Psoas muscle (tissue), 8 donors: ENCODE data around the gene ACBD3. TPM values are rescaled to one million over a fixed set of nuclear protein-coding genes. Genes with fewer than 3 reads are reported as not detected.

Experiments
- ATAC-seq, 4 donors: fragments of 200-7000 bp; cut with Tn5 transposase; one replicate each; pipeline ENCODE4 v1.9.1; 2020; ENCODE audit warnings: moderate library complexity in 3 of 4, mild to moderate bottlenecking in 2 of 4
- DNase-seq, 2 donors: peaks; one replicate each; pipeline ENCODE4 v3.0.0-alpha.2; 2020
- H3K27ac ChIP-seq: fragments of 200-600 bp; one replicate; pipeline ENCODE4 v1.8.0; 2022
- H3K27me3 ChIP-seq, 3 donors: fragments of 200-600 bp in 1 of 3; one replicate each; pipeline versions ENCODE4 v1.6.1 to v1.8.0; 2013 to 2022; ENCODE audit warnings: low read length in 2 of 3, mild to moderate bottlenecking in 2 of 3, moderate library complexity in 1 of 3; ENCODE audit not compliant: insufficient read depth in 3 of 3
- H3K36me3 ChIP-seq, 2 donors: fragments of 200-600 bp in 1 of 2; one replicate each; pipeline versions ENCODE4 v1.6.1 to v1.8.0; 2013 to 2022; ENCODE audit warnings: low read depth in 1 of 2, mild to moderate bottlenecking in 1 of 2, moderate library complexity in 1 of 2; ENCODE audit not compliant: insufficient read depth in 1 of 2
- H3K4me1 ChIP-seq: fragments of 200-600 bp; one replicate; pipeline ENCODE4 v1.8.0; 2022
- H3K4me3 ChIP-seq: fragments of 200-600 bp; one replicate; pipeline ENCODE4 v1.8.0; 2022; ENCODE audit warnings: mild to moderate bottlenecking
- H3K9me3 ChIP-seq: fragments of 200-600 bp; one replicate; pipeline ENCODE4 v1.8.0; 2022
- WGBS, 3 donors: extraction: QIAGEN DNeasy Blood & Tissue Kit; methylation state at CpG; one replicate each; pipeline versions ENCODE4 v1.1.6 to v1.1.7; 2013; 5-methylcytosine and 5-hydroxymethylcytosine counted together
- intact Hi-C, 2 donors: fragments of 100-400 bp; cut with DNase I; formaldehyde crosslinking; loops; one replicate each; pipeline versions ENCODE4 v1.11.0 to v1.14.2; 2022
- polyA plus RNA-seq, 3 donors: library from polyadenylated mRNA; stranded (reverse); fragments of 200-250 nt; gene quantifications; one replicate each; pipeline ENCODE4 v1.2.3, GENCODE V29; 2013
- total RNA-seq, 4 donors: library from RNA; stranded (reverse); fragmentation: NEBNext Ultra II Directional in 2 of 4; extraction: Animal tissue kit (Norgen Biotek cat#: 25700) in 2 of 4; gene quantifications; one replicate each; pipeline versions ENCODE4 v1.2.1 to v1.2.4, GENCODE V29; 2021 to 2023
- TF ChIP-seq, protein P1 (sequence below): fragments of 200-600 bp; IDR thresholded peaks from one replicate; pipeline ENCODE4 v1.8.0; 2022; ENCODE audit warnings: antibody characterized with exemption
- donor health status: healthy with polysubstance abuse.
- donor health status: DM: no; HTN: no; CAD: no; lungs with moderate emphysema.
- donor health status: Bipolar disorder and iron deficiency.
- donor health status: healthy.
- donor health status: DM: yes; HTN: yes; CAD: no.
- donor health status: DM: no; HTN: no; CAD: no.
- donor health status: DM: no; HTN: no; CAD: no.
- donor health status: DM: yes; HTN: yes; CAD: no.

ACBD3 gene
- total and polyA plus RNA-seq, 7 donors = 13.4 to 35.0 (median 29.3) TPM

DNA sequence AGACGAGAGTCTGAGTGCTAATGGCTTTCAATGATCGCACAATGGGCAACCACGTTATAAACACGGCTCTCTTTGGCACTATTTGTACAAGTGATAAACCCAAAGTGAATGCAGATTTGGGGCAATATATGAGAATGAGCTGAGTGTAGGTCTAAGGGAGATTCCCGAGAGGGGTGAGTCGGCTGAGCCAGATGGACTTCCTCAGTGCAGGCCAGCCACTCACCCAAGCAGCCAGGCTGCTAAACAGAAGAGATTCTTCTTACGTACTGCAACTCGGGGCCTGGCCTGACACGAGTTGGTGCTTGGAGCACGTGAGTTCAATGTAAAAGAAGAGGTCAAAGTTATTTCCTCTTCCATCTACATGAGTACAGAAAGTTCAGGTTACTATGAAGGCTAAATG is 30.7 kb upstream of the ACBD3 start:
- no peak overlapping the region for H3K4me3 ChIP-seq
- H3K27me3 ChIP-seq = peaks cover 0 to 3% (median 0%) of the 10 kb centered on the region in 3 donors
- no peak for DNase-seq
- WGBS, 3 donors = 62 to 66% (median 65%) methylated on average over 10 of the region's 10 CpGs
- H3K36me3 ChIP-seq = no peaks in the 10 kb centered on the region
- intact Hi-C loops = no loop called here
- ATAC-seq = no peak
- H3K9me3 ChIP-seq = no peaks in the 10 kb centered on the region
- TF ChIP-seq, protein P1, sequence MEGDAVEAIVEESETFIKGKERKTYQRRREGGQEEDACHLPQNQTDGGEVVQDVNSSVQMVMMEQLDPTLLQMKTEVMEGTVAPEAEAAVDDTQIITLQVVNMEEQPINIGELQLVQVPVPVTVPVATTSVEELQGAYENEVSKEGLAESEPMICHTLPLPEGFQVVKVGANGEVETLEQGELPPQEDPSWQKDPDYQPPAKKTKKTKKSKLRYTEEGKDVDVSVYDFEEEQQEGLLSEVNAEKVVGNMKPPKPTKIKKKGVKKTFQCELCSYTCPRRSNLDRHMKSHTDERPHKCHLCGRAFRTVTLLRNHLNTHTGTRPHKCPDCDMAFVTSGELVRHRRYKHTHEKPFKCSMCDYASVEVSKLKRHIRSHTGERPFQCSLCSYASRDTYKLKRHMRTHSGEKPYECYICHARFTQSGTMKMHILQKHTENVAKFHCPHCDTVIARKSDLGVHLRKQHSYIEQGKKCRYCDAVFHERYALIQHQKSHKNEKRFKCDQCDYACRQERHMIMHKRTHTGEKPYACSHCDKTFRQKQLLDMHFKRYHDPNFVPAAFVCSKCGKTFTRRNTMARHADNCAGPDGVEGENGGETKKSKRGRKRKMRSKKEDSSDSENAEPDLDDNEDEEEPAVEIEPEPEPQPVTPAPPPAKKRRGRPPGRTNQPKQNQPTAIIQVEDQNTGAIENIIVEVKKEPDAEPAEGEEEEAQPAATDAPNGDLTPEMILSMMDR = no peak
- no peaks in the 10 kb centered on the region for H3K4me1 ChIP-seq
- no peak overlapping the region for H3K27ac ChIP-seq

DNA sequence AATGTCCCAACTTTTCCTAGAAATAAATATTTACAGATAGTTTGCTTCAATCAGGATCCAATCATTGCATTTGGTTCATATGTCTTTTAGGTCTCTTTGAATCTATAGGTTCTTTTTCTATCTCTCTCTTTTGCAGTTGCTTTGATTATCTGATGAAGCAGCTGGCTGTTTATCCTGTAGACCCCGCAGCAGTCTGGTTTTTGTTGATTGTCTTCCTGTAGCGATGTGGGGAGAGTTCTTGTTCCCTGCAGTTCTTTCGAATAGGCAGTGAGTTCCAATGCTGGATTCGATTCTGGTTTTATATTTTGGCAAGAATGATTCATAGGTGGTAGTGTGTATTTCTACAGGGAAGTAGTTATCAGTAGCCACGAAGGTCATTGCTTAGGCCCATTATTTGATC is 29.5 kb upstream of the ACBD3 start:
- Histone ChIP-seq H3K36me3 (no peaks in the 10 kb centered on the region), H3K9me3 (no peaks in the 10 kb centered on the region), H3K4me3 (no peak overlapping the region), H3K4me1 (no peaks in the 10 kb centered on the region), H3K27me3 (no peaks in the 10 kb centered on the region), H3K27ac (no peak overlapping the region)
- 69 to 74% (median 71%) methylated on average over 5 of the region's 5 CpGs for WGBS, 3 donors
- intact Hi-C loops = no loop called here
- TF ChIP-seq, protein P1 = no peak
- ATAC-seq (no peak), DNase-seq (no peak)

DNA sequence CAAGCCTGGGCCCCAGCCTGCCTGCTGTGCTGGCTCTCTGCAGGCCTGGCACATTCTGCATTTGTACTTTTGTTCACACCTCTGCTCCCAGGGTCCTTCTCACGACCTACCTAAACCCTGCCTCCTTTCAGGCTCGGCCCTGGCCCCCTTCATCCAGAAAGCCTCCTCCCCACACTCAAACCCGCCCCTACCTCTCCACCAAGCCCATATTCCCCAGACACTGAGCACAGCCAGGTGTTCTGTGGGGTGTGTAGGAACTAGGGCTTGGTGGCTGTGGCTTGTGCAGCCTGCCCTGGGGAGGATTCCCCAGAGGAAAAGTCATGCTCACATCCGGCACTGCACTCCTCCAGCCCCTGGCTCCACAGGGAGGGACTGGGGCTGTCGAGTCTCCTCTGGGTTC is 28.7 kb upstream of the ACBD3 start:
- H3K27me3 ChIP-seq = no peaks in the 10 kb centered on the region
- no peak overlapping the region for H3K27ac ChIP-seq
- intact Hi-C loops = no loop called here
- H3K4me3 ChIP-seq = no peak overlapping the region
- no peak for DNase-seq
- no peaks in the 10 kb centered on the region for H3K36me3 ChIP-seq
- ATAC-seq = no peak
- no peaks in the 10 kb centered on the region for H3K4me1 ChIP-seq
- H3K9me3 ChIP-seq = no peaks in the 10 kb centered on the region
- TF ChIP-seq, protein P1 = no peak
- WGBS, 3 donors = 48 to 64% (median 52%) methylated on average over 4 to 5 of the region's 5 CpGs

DNA sequence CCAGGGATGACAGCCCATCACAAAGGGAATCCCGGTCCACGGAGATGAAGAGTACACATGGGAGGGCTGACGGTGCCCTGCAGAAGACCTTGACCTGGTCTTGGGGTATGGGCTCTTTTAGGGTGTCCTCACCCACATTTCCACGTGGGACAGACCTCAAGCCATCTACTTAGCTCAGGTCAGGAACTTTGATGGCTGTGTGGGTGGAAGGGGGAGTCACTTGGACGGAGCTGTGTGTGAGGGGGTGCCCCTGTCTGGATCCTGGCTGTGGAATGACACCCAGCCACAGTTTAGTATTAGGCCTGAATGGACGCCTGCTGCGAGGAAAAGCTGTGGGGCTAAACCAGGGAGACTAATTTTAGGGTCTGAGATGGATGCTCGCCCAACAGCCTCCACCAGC is 26.0 kb upstream of the ACBD3 start:
- Histone ChIP-seq H3K27ac (no peak overlapping the region), H3K36me3 (no peaks in the 10 kb centered on the region), H3K4me1 (no peaks in the 10 kb centered on the region), H3K4me3 (no peak overlapping the region), H3K9me3 (no peaks in the 10 kb centered on the region), H3K27me3 (no peaks in the 10 kb centered on the region)
- 85 to 89% (median 87%) methylated on average over 8 of the region's 8 CpGs for WGBS, 3 donors
- DNase-seq (no peak), ATAC-seq (no peak)
- TF ChIP-seq, protein P1 = no peak
- intact Hi-C loops = no loop called here

DNA sequence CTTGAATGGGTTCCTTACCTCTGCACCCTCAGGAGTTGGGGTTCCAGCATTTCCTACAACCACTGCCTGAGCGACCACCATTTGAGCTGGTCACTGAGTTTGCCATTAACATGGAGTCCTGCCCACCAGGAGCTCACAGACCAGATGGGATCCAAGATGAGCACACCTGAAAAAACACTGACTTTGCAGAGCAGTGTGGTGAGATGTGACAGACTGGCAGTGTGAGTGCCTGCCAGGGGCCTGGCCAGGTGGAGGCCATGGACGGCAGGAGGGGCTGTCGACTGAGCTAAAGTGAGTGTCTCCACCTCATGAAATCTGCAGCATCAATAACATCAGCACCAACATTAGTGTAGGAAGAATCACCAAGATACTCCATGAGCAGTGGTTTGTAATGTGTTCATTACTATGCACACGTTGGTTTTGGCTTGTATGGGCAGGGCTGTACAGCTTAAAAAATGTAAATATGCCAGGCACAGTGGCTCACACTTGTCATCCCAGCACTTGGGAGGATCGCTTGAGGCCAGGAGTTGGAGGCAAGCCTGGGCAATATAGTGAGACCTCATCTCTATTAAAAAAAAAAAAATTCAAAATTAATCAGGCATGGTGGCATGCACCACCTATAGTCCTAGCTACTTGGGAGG is 24.8 kb upstream of the ACBD3 start:
- WGBS, 3 donors = 68 to 80% (median 71%) methylated on average over 5 of the region's 5 CpGs

More for the DNA sequence above, 24.8 kb upstream of the ACBD3 start:
- TF ChIP-seq, protein P1 = no peak
- Histone ChIP-seq H3K4me1 (no peaks in the 10 kb centered on the region), H3K4me3 (no peak overlapping the region), H3K36me3 (no peaks in the 10 kb centered on the region), H3K27me3 (no peaks in the 10 kb centered on the region), H3K9me3 (no peaks in the 10 kb centered on the region), H3K27ac (no peak overlapping the region)
- DNase-seq (no peak), ATAC-seq (no peak)
- intact Hi-C loops = no loop called here
